ENCODE measurements around the gene MPHOSPH6.

MPHOSPH6 gene

GRCh38 chr16:82190386-82190785 lies 20.4 kb upstream of the MPHOSPH6 start:
- Histone ChIP-seq H3K9me3 (ENCODE audit: severe bottlenecking) (no peaks in the 10 kb centered on the region), H3K36me3 (no peaks in the 10 kb centered on the region), H3K4me3 (ENCODE audit: low read depth, low read length) (no peak overlapping the region), H3K27me3 (ENCODE audit: insufficient read depth, low read depth, severe bottlenecking) (no peaks in the 10 kb centered on the region), H3K27ac (no peak overlapping the region)
- no peak for TF ChIP-seq CTCF (IDR thresholded peaks at IDR 0.05; ENCODE audit: low read depth, low read length)
- DNase-seq, result no peak

GRCh38 chr16:82187829-82188228 lies 17.8 kb upstream of the MPHOSPH6 start:
- Histone ChIP-seq H3K27me3 (ENCODE audit: insufficient read depth, low read depth, severe bottlenecking) (no peaks in the 10 kb centered on the region), H3K27ac (no peak overlapping the region), H3K4me3 (ENCODE audit: low read depth, low read length) (no peak overlapping the region), H3K36me3 (no peaks in the 10 kb centered on the region), H3K9me3 (ENCODE audit: severe bottlenecking) (no peaks in the 10 kb centered on the region)
- no peak for DNase-seq
- TF ChIP-seq CTCF (IDR thresholded peaks at IDR 0.05; ENCODE audit: low read depth, low read length), result no peak

- Histone ChIP-seq H3K9me3 (ENCODE audit: severe bottlenecking) (no peaks in the 10 kb centered on the region), H3K27ac (no peak overlapping the region), H3K4me3 (ENCODE audit: low read depth, low read length) (no peak overlapping the region), H3K36me3 (no peaks in the 10 kb centered on the region), H3K27me3 (ENCODE audit: insufficient read depth, low read depth, severe bottlenecking) (no peaks in the 10 kb centered on the region)
- no peak for DNase-seq
- no peak for TF ChIP-seq CTCF (IDR thresholded peaks at IDR 0.05; ENCODE audit: low read depth, low read length)
Measured at GRCh38 chr16:82185012-82185411, 15.0 kb upstream of the MPHOSPH6 start.

GRCh38 chr16:82184213-82184612 lies 14.2 kb upstream of the MPHOSPH6 start:
- Histone ChIP-seq H3K36me3 (no peaks in the 10 kb centered on the region), H3K4me3 (ENCODE audit: low read depth, low read length) (no peak overlapping the region), H3K27ac (no peak overlapping the region), H3K27me3 (ENCODE audit: insufficient read depth, low read depth, severe bottlenecking) (no peaks in the 10 kb centered on the region), H3K9me3 (ENCODE audit: severe bottlenecking) (no peaks in the 10 kb centered on the region)
- TF ChIP-seq CTCF (IDR thresholded peaks at IDR 0.05; ENCODE audit: low read depth, low read length), result no peak
- no peak for DNase-seq

DNA sequence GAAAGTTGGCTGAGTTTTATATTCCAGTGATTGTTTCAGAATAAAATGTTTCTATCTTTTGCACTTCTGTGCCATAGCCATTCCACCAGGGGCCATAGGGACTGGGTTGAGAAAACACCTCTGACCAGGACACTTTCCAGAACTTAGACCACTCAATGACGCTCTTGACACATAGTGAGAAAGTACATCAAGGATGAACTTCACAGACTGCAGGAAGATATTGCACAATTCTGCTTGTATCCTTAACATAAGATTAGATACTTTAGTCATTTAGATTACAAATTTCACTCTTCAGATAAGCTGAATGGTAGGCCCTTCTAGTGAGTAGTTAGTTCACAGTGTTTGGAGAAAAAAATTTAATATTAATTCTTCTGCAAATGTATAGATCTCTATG lies 13.0 kb upstream of the MPHOSPH6 start:
- no peaks in the 10 kb centered on the region for H3K27me3 ChIP-seq (ENCODE audit: insufficient read depth, low read depth, severe bottlenecking)
- TF ChIP-seq CTCF (IDR thresholded peaks at IDR 0.05; ENCODE audit: low read depth, low read length), result no peak
- no peaks in the 10 kb centered on the region for H3K9me3 ChIP-seq (ENCODE audit: severe bottlenecking)
- no peaks in the 10 kb centered on the region for H3K36me3 ChIP-seq
- DNase-seq, result no peak
- H3K27ac ChIP-seq, result no peak overlapping the region
- no peak overlapping the region for H3K4me3 ChIP-seq (ENCODE audit: low read depth, low read length)

DNA sequence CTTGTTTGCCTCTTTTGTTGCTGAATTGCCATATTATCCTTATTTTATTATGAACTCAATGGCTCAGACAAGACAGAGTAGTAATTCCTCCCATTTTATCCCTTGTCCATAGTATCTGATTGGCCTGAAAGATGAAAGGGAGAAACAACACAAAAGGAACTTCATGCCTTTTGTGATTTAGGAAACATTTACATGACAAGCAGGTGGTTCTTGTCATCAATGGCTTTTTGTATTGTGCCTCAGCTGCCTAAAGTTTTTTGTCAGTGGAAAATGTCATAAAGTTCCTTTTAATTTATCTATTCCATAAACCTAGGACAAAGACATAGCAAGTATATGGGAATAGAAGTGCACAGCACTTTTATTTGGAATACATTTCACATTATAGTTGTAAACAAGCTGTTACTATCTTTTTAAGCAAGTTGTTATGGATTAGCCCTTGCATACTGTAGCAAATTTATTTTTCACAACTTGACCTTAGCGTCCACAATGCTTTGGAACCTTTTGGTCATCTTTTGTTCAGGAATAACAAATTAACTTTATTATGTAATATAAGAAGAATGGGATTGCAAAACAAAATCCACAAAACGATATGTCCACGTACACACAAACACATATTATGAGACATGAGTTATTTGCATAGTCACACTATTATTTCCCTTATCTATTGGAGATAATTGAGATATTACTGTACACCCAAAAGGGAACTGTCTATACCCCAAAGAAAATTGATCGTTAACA lies 12.4 kb upstream of the MPHOSPH6 start:
- Histone ChIP-seq H3K27ac (no peak overlapping the region), H3K9me3 (ENCODE audit: severe bottlenecking) (no peaks in the 10 kb centered on the region), H3K36me3 (no peaks in the 10 kb centered on the region), H3K27me3 (ENCODE audit: insufficient read depth, low read depth, severe bottlenecking) (no peaks in the 10 kb centered on the region), H3K4me3 (ENCODE audit: low read depth, low read length) (no peak overlapping the region)
- TF ChIP-seq CTCF (IDR thresholded peaks at IDR 0.05; ENCODE audit: low read depth, low read length), result no peak
- DNase-seq, result no peak
